HG02642 (cell line): ENCODE results near the gene IL22RA1.

Experiments
- ATAC-seq: cut with Tn5 transposase; IDR thresholded peaks from one replicate; pipeline ENCODE4 v1.9.1; 2021; ENCODE audit warnings: mild to moderate bottlenecking; ENCODE audit not compliant: unreplicated experiment, poor library complexity

Gene IL22RA1

DNA sequence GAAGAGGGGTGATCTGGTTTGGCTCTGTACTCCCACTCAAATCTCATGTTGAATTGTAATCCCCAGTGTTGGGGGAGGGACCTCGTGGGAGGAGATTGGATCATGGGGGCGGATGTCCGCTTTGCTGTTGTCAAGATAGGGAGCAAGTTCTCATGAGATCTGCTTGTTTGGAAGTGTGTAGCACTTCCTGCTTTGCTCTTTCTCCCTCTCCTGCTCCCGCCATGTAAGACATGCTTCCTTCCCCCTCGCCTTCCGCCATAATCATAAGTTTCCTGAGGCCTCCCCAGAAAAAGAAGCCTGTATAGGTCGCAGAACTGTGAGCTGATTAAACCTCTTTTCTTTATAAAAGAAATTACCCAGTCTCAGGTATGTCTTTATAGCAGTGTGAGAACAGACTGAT, 58.9 kb downstream of the IL22RA1 start:
- ATAC-seq: no peak

DNA sequence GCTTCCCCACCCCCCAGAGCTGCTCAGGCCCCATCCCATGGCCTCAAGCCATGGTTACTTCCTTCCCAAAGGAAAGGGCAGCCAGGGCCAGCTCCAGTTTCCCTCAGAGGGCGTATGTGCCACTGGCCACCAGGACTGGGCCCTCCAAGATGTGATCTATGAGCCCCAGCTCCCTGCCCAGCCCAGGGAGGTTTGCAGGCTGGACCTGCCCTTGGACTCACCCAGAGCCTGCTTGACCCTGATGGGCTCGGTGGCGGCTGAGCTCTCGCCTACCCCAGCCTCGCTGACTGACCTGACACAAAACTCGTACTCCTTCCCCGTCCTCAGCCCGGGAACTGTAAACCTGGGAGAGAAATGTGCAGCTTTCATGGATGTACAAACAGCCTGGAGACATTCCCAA, 60.6 kb downstream of the IL22RA1 start:
- ATAC-seq: no peak

DNA sequence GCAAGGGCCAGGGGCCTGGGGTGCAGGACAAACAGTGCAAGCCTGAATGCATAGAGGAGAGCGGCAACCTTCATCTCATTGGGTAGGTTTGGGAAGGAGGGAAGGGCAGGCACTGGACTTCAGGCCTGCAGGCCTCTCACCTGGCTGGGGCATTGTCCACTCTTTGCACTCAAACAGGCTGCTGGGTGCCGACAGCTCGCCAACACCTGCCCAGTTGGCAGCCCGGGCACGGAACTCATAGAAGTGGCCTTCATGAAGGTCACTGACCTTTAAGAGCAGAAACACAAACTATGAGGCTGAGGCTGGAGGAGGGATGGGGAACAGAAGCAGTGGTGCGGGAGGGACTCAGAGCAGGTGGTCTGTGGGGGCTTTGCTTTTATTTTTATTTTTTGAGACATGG, 61.8 kb downstream of the IL22RA1 start:
- no peak for ATAC-seq

DNA sequence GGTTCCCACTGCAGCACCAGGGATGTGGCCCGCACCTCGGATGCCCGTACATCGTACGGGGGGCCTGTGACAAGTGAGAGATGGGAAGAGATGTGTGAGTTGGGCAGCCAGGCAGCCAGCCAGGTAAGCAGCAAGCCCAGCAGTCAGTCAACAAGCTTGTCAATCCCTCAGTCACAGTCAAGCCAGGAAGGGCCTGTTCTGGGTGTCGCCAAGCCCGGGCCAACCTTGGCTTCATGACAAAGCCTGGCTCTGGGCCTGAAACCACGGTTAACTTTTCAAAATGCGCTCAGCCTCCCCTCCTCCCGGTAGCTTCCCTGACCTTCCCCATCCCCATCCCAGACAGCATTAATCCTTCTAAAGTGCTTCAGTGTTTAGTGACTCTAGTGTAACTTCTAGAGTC, 62.8 kb downstream of the IL22RA1 start:
- ATAC-seq: no peak

DNA sequence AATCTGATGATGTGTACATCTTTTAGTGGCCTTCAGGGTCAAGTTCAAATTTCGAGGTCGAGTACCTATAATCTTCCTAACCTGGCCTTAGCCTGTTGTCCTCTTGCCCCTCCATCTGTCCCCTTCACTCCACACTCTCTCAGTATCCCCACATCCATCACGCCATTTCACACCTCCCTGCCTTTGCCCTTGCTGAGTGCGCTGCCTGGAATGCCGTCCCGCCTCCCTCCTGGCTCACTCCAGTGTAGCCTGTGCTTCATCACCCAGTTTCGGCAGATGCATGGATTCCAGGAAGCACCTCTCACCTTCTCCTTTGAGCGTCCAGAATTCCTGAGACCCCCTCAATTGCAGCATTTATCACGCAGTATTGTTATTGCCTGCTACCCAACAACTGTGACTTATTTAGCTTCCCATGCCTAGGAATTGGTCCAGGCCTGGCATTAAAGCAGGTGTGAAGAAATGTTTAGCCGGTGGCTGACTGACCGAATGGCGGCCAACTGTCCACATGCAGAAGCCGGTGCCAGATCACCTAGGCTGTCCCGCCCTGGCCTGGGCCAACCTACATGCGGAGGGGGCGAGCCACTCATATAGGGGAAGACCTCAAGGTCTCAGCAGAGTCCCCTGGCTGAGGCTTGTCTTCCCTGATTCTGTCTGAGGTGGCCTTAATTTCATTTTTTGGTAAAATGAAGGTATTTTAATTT, 65.5 kb downstream of the IL22RA1 start:
- ATAC-seq: no peak

DNA sequence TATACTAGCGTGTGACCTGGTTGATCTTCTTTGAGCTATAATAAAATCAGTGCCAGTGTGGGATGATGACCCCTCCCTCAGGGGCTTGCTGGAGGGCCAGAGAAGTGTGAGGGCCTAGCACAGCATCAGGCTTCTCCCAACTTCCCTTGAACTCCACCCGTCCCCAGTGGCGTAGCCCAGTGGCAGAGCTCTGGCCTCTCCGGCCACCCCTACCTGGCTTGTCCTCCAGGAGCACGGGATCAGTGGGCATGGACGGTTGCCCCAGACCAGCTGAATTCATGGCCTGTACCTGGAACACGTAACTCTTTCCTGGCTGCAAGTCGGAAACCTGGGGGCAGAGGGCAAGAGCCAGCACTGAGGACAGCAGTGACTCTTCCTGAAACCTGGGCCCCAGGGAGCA, 67.0 kb downstream of the IL22RA1 start:
- no peak for ATAC-seq

DNA sequence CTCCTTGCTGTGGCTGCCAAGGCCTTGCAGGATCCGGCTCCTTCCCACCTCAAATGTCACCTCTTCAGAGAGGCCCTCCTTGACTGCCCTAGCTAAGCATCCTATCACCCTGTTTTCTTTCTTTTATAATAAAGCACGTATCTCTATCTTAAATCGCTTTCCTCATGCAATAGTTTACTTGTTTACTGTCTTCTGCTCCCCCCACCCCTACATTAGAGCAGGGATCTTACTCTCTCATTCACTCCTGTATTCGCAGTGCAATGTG, 67.4 kb downstream of the IL22RA1 start:
- ATAC-seq: no peak

DNA sequence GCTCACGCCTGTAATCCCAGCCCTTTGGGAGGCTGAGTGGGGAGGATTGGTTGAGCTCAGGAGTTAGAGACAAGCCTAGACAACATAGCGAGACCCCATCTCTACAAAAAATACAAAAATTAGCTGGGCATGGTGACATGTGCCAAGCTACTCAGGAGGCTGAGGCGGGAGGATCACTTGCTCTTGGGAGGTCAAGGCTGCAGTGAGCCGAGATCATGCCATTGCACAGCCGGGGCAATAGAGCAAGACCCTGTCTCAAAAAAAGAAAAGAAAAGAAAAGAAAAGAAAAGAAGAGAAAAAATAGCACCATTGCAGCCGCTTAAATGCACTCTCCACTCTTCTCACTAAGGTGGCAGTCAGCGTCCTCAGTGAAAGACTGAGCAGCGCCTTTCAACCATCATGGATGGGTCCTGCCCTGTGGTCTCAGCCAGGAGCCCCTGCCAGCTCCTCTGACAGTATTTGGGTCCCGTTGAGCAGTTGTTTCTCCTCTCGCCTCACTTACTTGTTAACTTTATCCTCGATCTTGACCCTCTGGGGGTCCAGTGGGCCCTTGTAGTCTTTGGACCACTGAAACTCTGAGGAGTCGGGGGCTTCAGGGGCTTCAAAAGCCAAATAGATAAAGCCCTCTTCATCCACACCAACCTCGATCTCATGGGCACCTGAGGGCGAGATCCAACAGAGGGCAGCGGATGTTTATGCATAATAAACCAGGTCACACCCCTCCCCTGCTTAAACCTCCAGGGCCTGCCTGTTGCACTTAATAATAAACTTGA, 67.9 kb downstream of the IL22RA1 start:
- no peak for ATAC-seq

DNA sequence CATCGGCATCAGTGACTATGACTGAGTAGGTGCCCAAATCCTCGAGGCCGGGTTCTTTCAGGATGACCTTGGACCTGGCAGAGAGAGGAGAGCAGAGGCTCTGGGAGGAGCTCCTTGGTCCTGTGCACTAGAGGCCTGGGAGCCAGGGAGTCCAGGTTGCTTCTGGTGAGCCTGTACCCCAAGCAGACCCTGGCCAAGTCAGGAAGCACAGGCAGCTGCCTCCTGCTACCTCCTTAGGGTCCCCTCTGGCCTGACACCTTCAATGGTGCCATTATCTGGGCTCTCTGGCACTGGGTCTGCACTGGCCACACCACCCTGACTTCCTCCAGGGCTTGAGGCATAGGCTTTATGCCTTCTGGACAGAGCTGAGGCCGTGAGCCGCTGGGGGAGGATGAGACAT, 68.7 kb downstream of the IL22RA1 start:
- no peak for ATAC-seq

DNA sequence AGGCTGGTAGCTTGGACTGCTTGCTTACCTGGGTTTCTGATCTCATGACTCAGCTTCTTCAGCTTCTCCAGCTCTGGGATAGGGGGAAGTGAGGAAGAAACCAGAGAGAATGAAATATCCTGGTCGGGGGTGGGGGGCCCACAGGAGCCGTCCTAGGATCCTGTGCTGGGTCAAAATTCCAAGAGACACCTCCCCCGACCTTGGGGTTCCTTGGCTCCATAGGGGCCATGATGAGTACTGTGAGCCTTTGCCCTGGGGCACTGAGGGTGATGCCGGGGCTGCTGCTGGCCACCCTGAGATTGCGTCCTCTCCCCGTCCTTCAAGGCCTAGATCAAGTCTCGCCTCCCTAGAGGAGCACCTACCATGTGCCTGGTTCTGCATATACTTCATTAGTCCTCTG, 71.0 kb downstream of the IL22RA1 start:
- ATAC-seq: no peak

DNA sequence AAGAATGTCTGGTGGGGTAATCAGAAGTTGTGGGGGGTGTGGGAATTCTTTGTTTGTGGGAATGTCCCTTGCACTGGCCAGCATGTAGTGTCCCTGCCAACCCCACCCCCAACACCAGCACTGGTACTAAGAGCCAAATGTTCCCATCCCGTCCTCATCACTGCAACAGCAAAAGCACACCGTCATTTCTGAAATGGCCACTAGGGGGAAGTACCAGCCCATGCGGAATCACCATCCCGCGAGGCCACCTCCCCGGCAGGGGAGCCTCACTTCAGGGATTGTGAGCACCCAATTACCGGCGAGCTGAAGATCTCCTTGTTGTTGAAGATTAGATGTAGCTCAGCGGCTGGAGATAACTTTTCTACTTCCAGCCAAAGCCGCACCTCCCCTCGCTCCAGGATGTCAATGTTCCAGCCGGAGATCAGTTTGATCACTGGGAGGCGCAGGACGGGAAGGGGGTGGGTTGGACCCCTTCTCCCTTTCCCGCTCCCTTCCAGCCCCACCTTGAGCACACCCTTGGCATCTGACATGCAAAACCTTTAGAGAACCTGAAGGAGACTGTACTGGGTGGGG, 72.0 kb downstream of the IL22RA1 start:
- ATAC-seq: no peak

DNA sequence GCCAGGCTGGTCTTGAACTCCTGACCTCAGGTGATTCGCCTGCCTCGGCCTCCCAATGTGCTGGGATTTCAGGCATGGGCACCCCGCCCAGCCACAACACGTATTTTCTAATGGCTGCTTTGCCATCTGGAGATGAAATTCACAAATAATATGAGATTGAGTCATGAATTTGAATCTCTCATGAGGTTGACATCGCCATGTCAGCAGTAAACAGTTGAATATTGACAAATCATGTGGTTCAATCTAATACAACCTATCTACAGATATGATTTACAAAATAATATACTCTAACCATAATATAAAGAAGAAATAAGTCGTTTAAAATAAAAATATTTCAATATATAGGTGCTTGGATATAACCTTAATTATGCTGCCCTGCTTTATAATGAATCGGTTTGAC, 73.1 kb downstream of the IL22RA1 start:
- no peak for ATAC-seq
